ES-I3 (cell line): ENCODE results near the gene RPS6KA2.

ENCODE experiments used
- H3K36me3 ChIP-seq: 2 replicates; pipeline ENCODE4 v1.6.1; 2013; ENCODE audit warnings: mild to moderate bottlenecking, low read length, control low read depth, moderate library complexity; ENCODE audit not compliant: insufficient read depth
- H3K4me1 ChIP-seq: 2 replicates; pipeline ENCODE4 v1.6.1; 2013; ENCODE audit warnings: mild to moderate bottlenecking, control low read depth, low read length; ENCODE audit not compliant: insufficient read depth
- H3K9ac ChIP-seq: 2 replicates; pipeline ENCODE4 v1.6.1; 2013; ENCODE audit warnings: low read depth, mild to moderate bottlenecking, low read length, moderate library complexity
- H3K9me3 ChIP-seq: 2 replicates; pipeline ENCODE4 v1.6.1; 2013; ENCODE audit warnings: mild to moderate bottlenecking, low read length, moderate library complexity; ENCODE audit not compliant: control insufficient read depth, insufficient read depth

RPS6KA2 gene

DNA sequence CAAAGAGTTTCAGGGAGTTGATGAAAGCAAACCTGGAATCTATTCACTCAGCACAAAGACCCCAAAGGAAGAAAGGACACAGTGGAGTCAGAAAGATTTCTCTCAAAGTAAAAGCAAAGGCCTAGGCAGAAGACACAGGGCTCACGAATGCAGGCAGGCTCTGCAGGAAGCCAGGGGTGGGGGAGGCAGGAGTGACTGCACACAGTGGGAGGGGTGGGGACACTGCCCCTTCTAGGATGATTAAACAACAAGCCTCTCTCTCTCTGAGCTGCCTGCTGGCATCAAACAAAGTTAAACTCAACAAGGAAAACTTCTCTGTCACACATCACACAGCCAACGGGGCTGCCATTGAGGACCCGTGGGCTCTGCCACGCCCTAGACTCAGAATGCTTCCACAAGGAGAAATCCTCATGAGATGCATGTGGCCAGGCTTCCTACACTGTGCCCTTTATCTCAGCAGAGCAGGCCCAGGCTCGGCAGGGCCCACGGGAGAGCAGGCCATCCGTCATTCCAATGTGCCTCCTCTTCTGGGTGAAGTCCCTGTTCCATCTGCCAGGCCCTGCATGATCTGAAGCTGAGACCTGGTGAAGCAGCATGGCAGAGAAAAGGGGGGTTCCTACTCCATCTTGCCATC is 110.7 kb downstream of the RPS6KA2 start:
- Histone ChIP-seq H3K9me3 (peaks cover 5% of the 10 kb centered on the region; the same call in 1 of the 2 replicates), H3K9ac (no peak overlapping the region), H3K36me3 (no peaks in the 10 kb centered on the region; the same call in 1 of the 2 replicates), H3K4me1 (peaks cover 8% of the 10 kb centered on the region; the same call in 1 of the 2 replicates)

GRCh38 chr6:166515072-166515810 is 111.8 kb downstream of the RPS6KA2 start:
- Histone ChIP-seq H3K4me1 (peaks cover 8% of the 10 kb centered on the region; the same call in 1 of the 2 replicates), H3K9ac (no peak overlapping the region), H3K9me3 (peaks cover 5% of the 10 kb centered on the region; the same call in 1 of the 2 replicates), H3K36me3 (no peaks in the 10 kb centered on the region; the same call in 1 of the 2 replicates)

- Histone ChIP-seq H3K4me1 (peaks cover 8% of the 10 kb centered on the region; the same call in 1 of the 2 replicates), H3K36me3 (peaks cover 2% of the 10 kb centered on the region), H3K9ac (no peak overlapping the region), H3K9me3 (peaks cover 5% of the 10 kb centered on the region; the same call in 1 of the 2 replicates)
Measured at GRCh38 chr6:166514196-166514595, 112.9 kb downstream of the RPS6KA2 start.

- H3K36me3 ChIP-seq, result peaks cover 2% of the 10 kb centered on the region
- H3K4me1 ChIP-seq, result peaks cover 8% of the 10 kb centered on the region; the same call in 1 of the 2 replicates
- H3K9ac ChIP-seq, result no peak overlapping the region
Measured at GRCh38 chr6:166512567-166512966, 114.5 kb downstream of the RPS6KA2 start.

GRCh38 chr6:166511316-166511715 is 115.7 kb downstream of the RPS6KA2 start:
- Histone ChIP-seq H3K9me3 (no peaks in the 10 kb centered on the region), H3K36me3 (peaks cover 2% of the 10 kb centered on the region), H3K4me1 (peaks cover 8% of the 10 kb centered on the region; the same call in 1 of the 2 replicates), H3K9ac (no peak overlapping the region)

More at GRCh38 chr6:166512567-166512966, 114.5 kb downstream of the RPS6KA2 start:
- H3K9me3 ChIP-seq, result no peaks in the 10 kb centered on the region

DNA sequence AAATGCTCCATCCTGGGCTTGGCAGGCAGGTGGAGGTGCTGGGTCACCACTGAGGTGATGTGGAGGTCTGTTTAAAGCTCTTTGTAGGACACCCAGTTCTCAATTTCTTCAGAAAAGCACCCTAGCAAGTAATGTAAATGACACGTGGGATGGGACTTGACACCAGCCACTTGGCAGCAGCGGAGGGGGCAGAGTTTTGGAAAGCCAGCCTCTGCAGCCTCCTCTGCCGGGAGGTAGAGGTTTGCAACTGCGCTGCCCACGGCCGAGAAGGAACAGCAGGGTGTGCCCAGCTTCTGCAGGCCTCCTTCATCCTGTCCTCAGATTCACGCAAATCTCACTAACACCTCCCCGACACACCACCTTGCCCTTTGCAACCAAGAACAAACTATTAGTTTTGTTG is 117.9 kb downstream of the RPS6KA2 start:
- H3K4me1 ChIP-seq, result no peaks in the 10 kb centered on the region; the same call in 1 of the 2 replicates
- no peaks in the 10 kb centered on the region for H3K9me3 ChIP-seq
- peaks cover 6% of the 10 kb centered on the region for H3K36me3 ChIP-seq
- no peak overlapping the region for H3K9ac ChIP-seq

GRCh38 chr6:166508726-166509125 is 118.3 kb downstream of the RPS6KA2 start:
- Histone ChIP-seq H3K36me3 (peaks cover 8% of the 10 kb centered on the region), H3K9me3 (no peaks in the 10 kb centered on the region), H3K4me1 (no peaks in the 10 kb centered on the region; the same call in 1 of the 2 replicates), H3K9ac (no peak overlapping the region)

DNA sequence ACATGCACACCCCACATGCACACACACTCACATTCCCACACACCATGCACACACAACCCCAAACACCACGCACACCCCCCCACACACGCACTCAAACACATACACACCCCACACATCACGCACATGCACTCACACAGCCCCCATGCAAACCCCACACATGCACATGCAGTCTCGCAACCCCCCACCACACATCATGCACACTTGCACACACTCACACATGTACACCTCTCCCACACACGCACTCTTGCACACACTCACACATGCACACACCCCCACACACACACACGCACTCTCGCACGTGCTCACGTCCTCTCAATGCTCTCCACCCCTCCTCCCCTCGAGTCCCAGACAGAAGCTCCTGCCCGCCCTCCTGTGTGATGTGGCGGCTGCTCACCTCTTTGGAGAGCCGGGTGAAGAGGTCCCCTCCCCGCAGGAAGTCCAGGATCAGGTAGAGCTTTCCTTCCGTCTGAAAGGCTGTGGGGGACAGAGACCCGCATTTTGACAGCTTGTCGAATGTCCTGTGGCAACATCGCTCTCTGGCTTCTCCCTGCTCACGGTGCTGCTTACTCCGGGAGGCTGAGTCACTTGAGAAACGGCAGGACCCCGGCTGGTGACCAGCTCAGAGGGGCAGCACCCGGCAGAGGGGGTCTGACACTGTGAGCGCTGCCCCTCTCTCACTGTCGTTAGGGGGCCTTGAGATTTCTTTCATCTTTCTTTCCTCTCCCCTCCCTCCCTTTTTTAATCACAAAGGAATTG is 119.1 kb downstream of the RPS6KA2 start:
- Histone ChIP-seq H3K9me3 (no peaks in the 10 kb centered on the region), H3K36me3 (peaks cover 13% of the 10 kb centered on the region), H3K9ac (no peak overlapping the region), H3K4me1 (no peaks in the 10 kb centered on the region; the same call in 1 of the 2 replicates)

DNA sequence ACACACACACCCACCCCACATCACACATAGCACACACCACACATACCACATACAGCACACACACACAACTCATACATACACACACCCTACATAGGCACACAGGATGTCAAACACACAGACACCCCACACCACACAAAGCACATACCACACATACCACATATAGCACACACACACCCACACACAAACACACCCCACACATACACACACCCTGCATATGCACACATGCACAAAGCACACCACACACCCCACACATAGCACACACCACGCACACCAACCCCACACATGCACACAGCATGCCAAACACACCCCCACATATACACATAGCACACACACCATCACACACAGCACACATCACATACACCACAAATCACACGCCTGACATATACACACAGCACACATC is 119.7 kb downstream of the RPS6KA2 start:
- Histone ChIP-seq H3K9me3 (no peaks in the 10 kb centered on the region), H3K4me1 (no peaks in the 10 kb centered on the region; the same call in 1 of the 2 replicates)

GRCh38 chr6:166505133-166505905 is 121.7 kb downstream of the RPS6KA2 start:
- Histone ChIP-seq H3K9me3 (no peaks in the 10 kb centered on the region), H3K4me1 (no peaks in the 10 kb centered on the region; the same call in 1 of the 2 replicates)

More for the DNA sequence above, 119.7 kb downstream of the RPS6KA2 start:
- peaks cover 14% of the 10 kb centered on the region for H3K36me3 ChIP-seq
- no peak overlapping the region for H3K9ac ChIP-seq

GRCh38 chr6:166504100-166504499 is 123.0 kb downstream of the RPS6KA2 start:
- Histone ChIP-seq H3K4me1 (no peaks in the 10 kb centered on the region; the same call in 1 of the 2 replicates), H3K9ac (no peak overlapping the region), H3K36me3 (peaks cover 12% of the 10 kb centered on the region), H3K9me3 (no peaks in the 10 kb centered on the region)

More at GRCh38 chr6:166505133-166505905, 121.7 kb downstream of the RPS6KA2 start:
- Histone ChIP-seq H3K36me3 (peaks cover 14% of the 10 kb centered on the region), H3K9ac (no peak overlapping the region)

- H3K9me3 ChIP-seq, result no peaks in the 10 kb centered on the region
- peaks cover 12% of the 10 kb centered on the region for H3K36me3 ChIP-seq
- H3K4me1 ChIP-seq, result no peaks in the 10 kb centered on the region
- no peak overlapping the region for H3K9ac ChIP-seq
Measured at GRCh38 chr6:166503167-166503744, 123.8 kb downstream of the RPS6KA2 start.

DNA sequence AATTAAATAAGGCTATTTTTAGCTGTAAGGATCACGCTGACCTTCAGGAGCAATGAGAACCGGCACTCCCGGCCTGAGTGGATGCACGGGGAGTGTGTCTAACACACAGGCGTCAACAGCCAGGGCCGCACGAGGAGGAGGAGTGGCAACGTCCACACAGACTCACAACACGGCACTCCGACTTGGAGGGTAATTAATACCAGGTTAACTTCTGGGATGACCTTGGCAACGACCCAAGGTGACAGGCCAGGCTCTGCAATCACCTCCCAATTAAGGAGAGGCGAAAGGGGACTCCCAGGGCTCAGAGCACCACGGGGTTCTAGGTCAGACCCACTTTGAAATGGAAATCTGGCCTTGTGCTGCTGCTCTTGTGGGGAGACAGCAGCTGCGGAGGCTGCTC is 124.6 kb downstream of the RPS6KA2 start:
- H3K4me1 ChIP-seq, result no peaks in the 10 kb centered on the region
- peaks cover 12% of the 10 kb centered on the region for H3K36me3 ChIP-seq
- H3K9me3 ChIP-seq, result no peaks in the 10 kb centered on the region
- no peak overlapping the region for H3K9ac ChIP-seq
